Activated naive CD4-positive, alpha-beta T cell treated with anti-CD3 and anti-CD28 coated beads, Interleukin-2, amount 50 U/mL, for 24 hours (primary cell): Measurements from ENCODE around the gene TMEM214.

Source experiments
- H3K27ac Mint-ChIP-seq: one replicate; pipeline ENCODE4 v1.8.0; 2021; ENCODE audit warnings: mild to moderate bottlenecking, mixed read lengths
- H3K27me3 Mint-ChIP-seq: one replicate; pipeline ENCODE4 v1.8.0; 2021; ENCODE audit warnings: mixed read lengths
- H3K36me3 Mint-ChIP-seq: one replicate; pipeline ENCODE4 v1.8.0; 2021; ENCODE audit warnings: mixed read lengths
- H3K4me1 Mint-ChIP-seq: one replicate; pipeline ENCODE4 v1.8.0; 2021; ENCODE audit warnings: mixed read lengths
- H3K4me3 Mint-ChIP-seq: one replicate; pipeline ENCODE4 v1.8.0; 2021; ENCODE audit warnings: mild to moderate bottlenecking, mixed read lengths
- H3K9me3 Mint-ChIP-seq: one replicate; pipeline ENCODE4 v1.8.0; 2021; ENCODE audit warnings: mixed read lengths

Gene TMEM214

GRCh38 chr2:27023740-27024139, 9.0 kb upstream of the TMEM214 start:
- H3K4me3 Mint-ChIP-seq = no peak overlapping the region
- no peaks in the 10 kb centered on the region for H3K27me3 Mint-ChIP-seq
- H3K9me3 Mint-ChIP-seq = no peaks in the 10 kb centered on the region
- H3K27ac Mint-ChIP-seq = no peak overlapping the region
- no peaks in the 10 kb centered on the region for H3K4me1 Mint-ChIP-seq
- H3K36me3 Mint-ChIP-seq = no peaks in the 10 kb centered on the region

GRCh38 chr2:27024188-27024587, 8.6 kb upstream of the TMEM214 start:
- Mint-ChIP-seq H3K36me3 (no peaks in the 10 kb centered on the region), H3K4me1 (no peaks in the 10 kb centered on the region), H3K27ac (no peak overlapping the region), H3K4me3 (no peak overlapping the region), H3K27me3 (no peaks in the 10 kb centered on the region), H3K9me3 (no peaks in the 10 kb centered on the region)

- H3K27me3 Mint-ChIP-seq = no peaks in the 10 kb centered on the region
- H3K36me3 Mint-ChIP-seq = no peaks in the 10 kb centered on the region
- no peak overlapping the region for H3K4me3 Mint-ChIP-seq
- H3K9me3 Mint-ChIP-seq = no peaks in the 10 kb centered on the region
- H3K27ac Mint-ChIP-seq = no peak overlapping the region
- H3K4me1 Mint-ChIP-seq = peaks cover 3% of the 10 kb centered on the region
These were observed 8.0 kb upstream of the TMEM214 start for GRCh38 chr2:27024812-27025211.

GRCh38 chr2:27025281-27025800, 7.4 kb upstream of the TMEM214 start:
- H3K27ac Mint-ChIP-seq = no peak overlapping the region
- H3K4me3 Mint-ChIP-seq = no peak overlapping the region
- no peaks in the 10 kb centered on the region for H3K36me3 Mint-ChIP-seq
- peaks cover 5% of the 10 kb centered on the region for H3K4me1 Mint-ChIP-seq
- no peaks in the 10 kb centered on the region for H3K9me3 Mint-ChIP-seq
- H3K27me3 Mint-ChIP-seq = no peaks in the 10 kb centered on the region

- H3K27ac Mint-ChIP-seq = no peak overlapping the region
- no peaks in the 10 kb centered on the region for H3K9me3 Mint-ChIP-seq
- no peaks in the 10 kb centered on the region for H3K27me3 Mint-ChIP-seq
- no peaks in the 10 kb centered on the region for H3K36me3 Mint-ChIP-seq
- H3K4me3 Mint-ChIP-seq = no peak overlapping the region
- peaks cover 7% of the 10 kb centered on the region for H3K4me1 Mint-ChIP-seq
These were observed 6.6 kb upstream of the TMEM214 start for GRCh38 chr2:27025861-27026851.

- no peak overlapping the region for H3K4me3 Mint-ChIP-seq
These were observed 5.5 kb upstream of the TMEM214 start for GRCh38 chr2:27027211-27027651.

GRCh38 chr2:27029051-27029450, 3.7 kb upstream of the TMEM214 start:
- Mint-ChIP-seq H3K27ac (no peak overlapping the region), H3K36me3 (peaks cover 1% of the 10 kb centered on the region), H3K27me3 (no peaks in the 10 kb centered on the region), H3K4me1 (peaks cover 28% of the 10 kb centered on the region), H3K4me3 (no peak overlapping the region), H3K9me3 (no peaks in the 10 kb centered on the region)

More at GRCh38 chr2:27027211-27027651, 5.5 kb upstream of the TMEM214 start:
- Mint-ChIP-seq H3K27ac (no peak overlapping the region), H3K9me3 (no peaks in the 10 kb centered on the region), H3K4me1 (peaks cover 16% of the 10 kb centered on the region), H3K27me3 (no peaks in the 10 kb centered on the region), H3K36me3 (no peaks in the 10 kb centered on the region)

- H3K4me1 Mint-ChIP-seq = peaks cover 40% of the 10 kb centered on the region
- H3K36me3 Mint-ChIP-seq = peaks cover 6% of the 10 kb centered on the region
- H3K4me3 Mint-ChIP-seq = peak overlapping the region; percentile 93
- peak overlapping the region; percentile 68 for H3K27ac Mint-ChIP-seq
- no peaks in the 10 kb centered on the region for H3K27me3 Mint-ChIP-seq
- no peaks in the 10 kb centered on the region for H3K9me3 Mint-ChIP-seq
These were observed 588 bp downstream of the TMEM214 start for GRCh38 chr2:27033253-27033852.

- H3K27ac Mint-ChIP-seq = no peak overlapping the region
- H3K36me3 Mint-ChIP-seq = peaks cover 13% of the 10 kb centered on the region
- peaks cover 23% of the 10 kb centered on the region for H3K4me1 Mint-ChIP-seq
- no peaks in the 10 kb centered on the region for H3K9me3 Mint-ChIP-seq
- no peaks in the 10 kb centered on the region for H3K27me3 Mint-ChIP-seq
- H3K4me3 Mint-ChIP-seq = no peak overlapping the region
These were observed 5.2 kb downstream of the TMEM214 start for GRCh38 chr2:27038012-27038411.

GRCh38 chr2:27038631-27039339, 6.0 kb downstream of the TMEM214 start:
- Mint-ChIP-seq H3K4me1 (peaks cover 18% of the 10 kb centered on the region), H3K4me3 (no peak overlapping the region), H3K9me3 (no peaks in the 10 kb centered on the region), H3K36me3 (peaks cover 13% of the 10 kb centered on the region), H3K27me3 (no peaks in the 10 kb centered on the region), H3K27ac (no peak overlapping the region)

GRCh38 chr2:27039426-27039825, 6.7 kb downstream of the TMEM214 start:
- Mint-ChIP-seq H3K9me3 (no peaks in the 10 kb centered on the region), H3K27me3 (no peaks in the 10 kb centered on the region), H3K36me3 (peaks cover 9% of the 10 kb centered on the region), H3K27ac (no peak overlapping the region), H3K4me3 (no peak overlapping the region), H3K4me1 (peaks cover 11% of the 10 kb centered on the region)

GRCh38 chr2:27039871-27040270, 7.1 kb downstream of the TMEM214 start:
- Mint-ChIP-seq H3K4me3 (no peak overlapping the region), H3K36me3 (peaks cover 9% of the 10 kb centered on the region), H3K27ac (no peak overlapping the region), H3K27me3 (no peaks in the 10 kb centered on the region), H3K9me3 (no peaks in the 10 kb centered on the region), H3K4me1 (peaks cover 7% of the 10 kb centered on the region)

- H3K36me3 Mint-ChIP-seq = peaks cover 9% of the 10 kb centered on the region
- no peaks in the 10 kb centered on the region for H3K27me3 Mint-ChIP-seq
These were observed 7.5 kb downstream of the TMEM214 start for GRCh38 chr2:27040282-27040681.

GRCh38 chr2:27041752-27042151, 9.0 kb downstream of the TMEM214 start:
- Mint-ChIP-seq H3K4me3 (no peak overlapping the region), H3K4me1 (peaks cover 3% of the 10 kb centered on the region), H3K36me3 (peaks cover 7% of the 10 kb centered on the region), H3K27me3 (no peaks in the 10 kb centered on the region), H3K9me3 (no peaks in the 10 kb centered on the region), H3K27ac (no peak overlapping the region)

More at GRCh38 chr2:27040282-27040681, 7.5 kb downstream of the TMEM214 start:
- H3K9me3 Mint-ChIP-seq = no peaks in the 10 kb centered on the region
- no peak overlapping the region for H3K4me3 Mint-ChIP-seq
- peaks cover 3% of the 10 kb centered on the region for H3K4me1 Mint-ChIP-seq
- H3K27ac Mint-ChIP-seq = no peak overlapping the region

GRCh38 chr2:27042159-27042661, 9.4 kb downstream of the TMEM214 start:
- Mint-ChIP-seq H3K4me3 (no peak overlapping the region), H3K36me3 (peaks cover 7% of the 10 kb centered on the region), H3K27ac (no peak overlapping the region), H3K9me3 (no peaks in the 10 kb centered on the region), H3K27me3 (no peaks in the 10 kb centered on the region), H3K4me1 (peaks cover 3% of the 10 kb centered on the region)
